Measurements from ENCODE around the gene TUBGCP5. TPM values are rescaled to one million over a fixed set of nuclear protein-coding genes. Genes with fewer than 3 reads are reported as not detected.

Gene TUBGCP5
- total RNA-seq, 2 experiments from 2014 or later = 24.2 to 24.5 TPM

DNA sequence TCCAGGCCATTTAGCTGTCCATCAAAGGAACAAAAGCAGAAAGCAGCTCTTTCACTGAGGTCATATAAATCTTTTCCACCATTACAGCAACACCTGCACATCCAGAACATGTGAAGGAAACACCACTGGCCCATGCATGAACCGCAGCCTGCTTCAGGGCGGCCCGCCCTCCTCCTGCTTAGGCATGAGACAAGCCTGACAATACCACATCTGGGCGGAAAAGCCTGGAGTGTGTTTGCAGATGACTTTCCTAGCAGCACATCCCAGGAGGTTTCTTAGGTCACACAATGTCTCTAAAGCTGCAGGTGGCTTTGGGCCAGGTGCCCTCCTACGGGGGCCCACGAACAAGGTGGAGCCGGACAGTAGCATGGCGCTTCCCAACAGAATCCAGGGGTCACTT is 78.8 kb downstream of the TUBGCP5 start:
- Mint-ChIP-seq H3K36me3 (ENCODE audit: low read depth) (no peaks in the 10 kb centered on the region), H3K27me3 (no peaks in the 10 kb centered on the region), H3K4me3 (no peak overlapping the region), H3K27ac (no peak overlapping the region), H3K9me3 (no peaks in the 10 kb centered on the region), H3K4me1 (ENCODE audit: low read depth) (no peaks in the 10 kb centered on the region)
- POLR2A ChIA-PET = no interaction called here
- Histone ChIP-seq H3K4me3 (ENCODE audit: low read length) (no peak overlapping the region), H3K4me1 (ENCODE audit: insufficient read depth, low read length) (no peaks in the 10 kb centered on the region), H3K9me3 (ENCODE audit: control insufficient read depth in 1 of 2, insufficient read depth in 1 of 2, low read length in 2 of 2) (peaks cover 0 to 4% of the 10 kb centered on the region in 2 experiments), H3K27ac (ENCODE audit: low read depth in 1 of 2, low read length in 2 of 2) (no peak overlapping the region), H3K27me3 (ENCODE audit: control insufficient read depth in 1 of 2, insufficient read depth in 2 of 2, low read length in 2 of 2) (no peaks in the 10 kb centered on the region), H3K36me3 (ENCODE audit: insufficient read depth, low read length) (no peaks in the 10 kb centered on the region)
- TF ChIP-seq CTCF (IDR thresholded peaks at IDR 0.05) = no peak
- intact Hi-C loops (cut with DNase I, micrococcal nuclease) = loop anchor here in 1 of 2 experiments (10.0 kb wide), 1 partner anchor 136 kb away; no protein-coding TSS in a partner anchor
- ATAC-seq (ENCODE audit: poor library complexity) (no peak), DNase-seq (no peak)
- CTCF ChIA-PET = no interaction called here

- ATAC-seq (ENCODE audit: poor library complexity) = no peak
- no peak for DNase-seq
- H3K27me3 Mint-ChIP-seq = no peaks in the 10 kb centered on the region
- TF ChIP-seq CTCF (IDR thresholded peaks at IDR 0.05) = no peak
- H3K4me3 ChIP-seq (ENCODE audit: low read length) = no peak overlapping the region
- H3K9me3 Mint-ChIP-seq = no peaks in the 10 kb centered on the region
- intact Hi-C loops (cut with DNase I, micrococcal nuclease) = loop anchor here in 1 of 2 experiments (10.0 kb wide), 1 partner anchor 135 kb away; no protein-coding TSS in a partner anchor
- no peak overlapping the region for H3K27ac Mint-ChIP-seq
- ChIA-PET POLR2A (no interaction called here), CTCF (no interaction called here)
- no peaks in the 10 kb centered on the region for H3K4me1 Mint-ChIP-seq (ENCODE audit: low read depth)
- no peaks in the 10 kb centered on the region for H3K27me3 ChIP-seq (ENCODE audit: control insufficient read depth in 1 of 2, insufficient read depth in 2 of 2, low read length in 2 of 2)
- H3K9me3 ChIP-seq (ENCODE audit: control insufficient read depth in 1 of 2, insufficient read depth in 1 of 2, low read length in 2 of 2) = peaks cover 0 to 4% of the 10 kb centered on the region in 2 experiments
- H3K27ac ChIP-seq (ENCODE audit: low read depth in 1 of 2, low read length in 2 of 2) = no peak overlapping the region
- H3K4me1 ChIP-seq (ENCODE audit: insufficient read depth, low read length) = no peaks in the 10 kb centered on the region
- H3K4me3 Mint-ChIP-seq = no peak overlapping the region
- no peaks in the 10 kb centered on the region for H3K36me3 ChIP-seq (ENCODE audit: insufficient read depth, low read length)
- no peaks in the 10 kb centered on the region for H3K36me3 Mint-ChIP-seq (ENCODE audit: low read depth)
Measured at GRCh38 chr15:22960126-22960525, 79.2 kb downstream of the TUBGCP5 start.

DNA sequence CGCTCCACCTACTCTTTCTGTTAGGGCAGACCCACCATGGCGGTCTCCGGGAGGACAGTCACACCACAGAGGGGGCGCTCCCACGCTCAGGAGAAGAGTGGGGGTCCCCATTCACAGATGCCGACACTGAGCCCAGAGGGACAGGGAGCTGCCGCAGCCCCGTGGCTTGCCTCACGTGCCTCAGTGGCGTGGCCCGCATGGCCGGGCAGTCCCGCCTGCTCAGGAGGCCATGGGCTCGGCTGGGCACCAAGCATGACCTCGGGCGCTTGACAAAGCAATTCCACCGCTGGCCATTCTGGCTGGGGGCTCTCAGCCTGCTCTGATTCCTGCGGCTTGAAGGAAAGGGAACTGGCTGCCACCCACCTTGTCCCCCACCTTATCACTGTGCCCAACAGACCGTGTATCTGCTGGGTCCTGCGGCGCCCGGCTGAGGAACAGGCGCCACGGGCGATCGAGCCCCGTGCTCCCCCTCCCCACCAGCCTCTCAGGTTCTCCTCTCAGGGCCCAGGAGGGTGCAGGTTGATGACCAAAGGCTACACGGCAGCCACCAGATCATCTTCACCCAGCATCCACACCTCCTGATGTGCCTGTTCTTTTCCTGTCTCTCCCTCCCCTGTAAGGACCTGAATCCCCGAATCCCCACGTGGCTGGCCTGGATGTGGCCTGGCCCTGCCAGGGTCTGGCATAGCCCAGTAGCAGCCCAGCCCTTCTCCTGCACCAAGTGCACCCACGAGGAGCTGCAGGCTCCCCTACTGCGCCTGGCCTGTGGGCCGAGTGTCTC is 79.9 kb downstream of the TUBGCP5 start:
- no peak for DNase-seq
- Histone ChIP-seq H3K36me3 (ENCODE audit: insufficient read depth, low read length) (no peaks in the 10 kb centered on the region), H3K4me1 (ENCODE audit: insufficient read depth, low read length) (no peaks in the 10 kb centered on the region), H3K27ac (ENCODE audit: low read depth in 1 of 2, low read length in 2 of 2) (no peak overlapping the region), H3K9me3 (ENCODE audit: control insufficient read depth in 1 of 2, insufficient read depth in 1 of 2, low read length in 2 of 2) (peaks cover 0 to 4% of the 10 kb centered on the region in 2 experiments), H3K4me3 (ENCODE audit: low read length) (no peak overlapping the region), H3K27me3 (ENCODE audit: control insufficient read depth in 1 of 2, insufficient read depth in 2 of 2, low read length in 2 of 2) (no peaks in the 10 kb centered on the region)
- H3K27ac Mint-ChIP-seq = no peak overlapping the region
- intact Hi-C loops (cut with DNase I, micrococcal nuclease) = loop anchor here in 1 of 2 experiments (10.0 kb wide), 1 partner anchor 135 kb away; no protein-coding TSS in a partner anchor
- no peaks in the 10 kb centered on the region for H3K27me3 Mint-ChIP-seq
- no peaks in the 10 kb centered on the region for H3K36me3 Mint-ChIP-seq (ENCODE audit: low read depth)
- no peak for ATAC-seq (ENCODE audit: poor library complexity)
- ChIA-PET POLR2A (no interaction called here), CTCF (no interaction called here)
- H3K4me3 Mint-ChIP-seq = no peak overlapping the region
- H3K4me1 Mint-ChIP-seq (ENCODE audit: low read depth) = no peaks in the 10 kb centered on the region
- TF ChIP-seq CTCF (IDR thresholded peaks at IDR 0.05) = no peak
- H3K9me3 Mint-ChIP-seq = no peaks in the 10 kb centered on the region

Data from CD4-positive, alpha-beta T cell (primary cell).